Spleen (tissue), 11 donors: ENCODE data around the gene RNPS1. TPM values are rescaled to one million over a fixed set of nuclear protein-coding genes. Genes with fewer than 3 reads are reported as not detected.
A peak's percentile ranks its signal among the peaks of the same experiment; 100 is the strongest.

Experiments used
- DNase-seq: peaks from one replicate; pipeline ENCODE4 v3.0.0-alpha.2; 2020
- H3K27ac ChIP-seq, 8 donors: fragments of 200-600 bp; sonication (generic) in 7 of 8; 1 replicate in 4 of 8; 2 replicates in 4 of 8; pipeline versions ENCODE4 v1.5.0 to v1.8.0; 2016 to 2021; ENCODE audit warnings: inconsistent platforms in 4 of 8, mild to moderate bottlenecking in 4 of 8, moderate library complexity in 1 of 8
- H3K27me3 ChIP-seq, 7 donors: fragments of 200-600 bp; sonication (generic) in 6 of 7; replicated peaks in 1 of 7; 1 replicate in 4 of 7; 2 replicates in 3 of 7; pipeline versions ENCODE4 v1.5.0 to v1.8.0; 2016 to 2021; ENCODE audit warnings: inconsistent platforms in 3 of 7, mild to moderate bottlenecking in 1 of 7
- H3K36me3 ChIP-seq, 6 donors: fragments of 200-600 bp; sonication (generic) in 5 of 6; 1 replicate in 4 of 6; 2 replicates in 2 of 6; pipeline versions ENCODE4 v1.5.0 to v1.8.0; 2016 to 2021; ENCODE audit warnings: inconsistent platforms in 2 of 6
- H3K4me1 ChIP-seq, 6 donors: fragments of 200-600 bp; sonication (generic) in 5 of 6; 1 replicate in 3 of 6; 2 replicates in 3 of 6; pipeline versions ENCODE4 v1.5.0 to v1.8.0; 2016 to 2021; ENCODE audit warnings: inconsistent platforms in 3 of 6
- H3K4me3 ChIP-seq, 8 donors: fragments of 200-600 bp; sonication (generic) in 7 of 8; 1 replicate in 4 of 8; 2 replicates in 4 of 8; pipeline versions ENCODE4 v1.5.0 to v1.8.0; 2016 to 2021; ENCODE audit warnings: inconsistent platforms in 4 of 8, mild to moderate bottlenecking in 4 of 8, moderate library complexity in 2 of 8
- H3K9me3 ChIP-seq, 8 donors: fragments of 200-600 bp; sonication (generic) in 7 of 8; 1 replicate in 4 of 8; 2 replicates in 4 of 8; pipeline versions ENCODE4 v1.5.0 to v1.8.0; 2016 to 2021; ENCODE audit warnings: inconsistent platforms in 4 of 8
- CTCF ChIP-seq, 11 experiments: fragments of 200-600 bp in 7 of 11; fragments of 450-650 bp in 4 of 11; sonication (generic) in 4 of 11; IDR thresholded peaks in 8 of 11; conservative IDR thresholded peaks in 3 of 11; 1 replicate in 7 of 11; 2 replicates in 4 of 11; pipeline versions ENCODE4 v1.4.0 to v1.8.0; 2016 to 2021; ENCODE audit warnings: antibody characterized with exemption in 11 of 11, inconsistent platforms in 4 of 11, mild to moderate bottlenecking in 1 of 11
- POLR2A ChIP-seq, 3 donors: fragments of 450-650 bp; IDR thresholded peaks; one replicate each; pipeline ENCODE4 v1.5.1; 2017; ENCODE audit warnings: antibody characterized with exemption in 3 of 3, mild to moderate bottlenecking in 1 of 3
- POLR2AphosphoS5 ChIP-seq, 3 donors: sonication (generic); formaldehyde crosslinking; IDR thresholded peaks; one replicate each; pipeline ENCODE4 v1.5.1; 2017; ENCODE audit warnings: antibody characterized with exemption in 3 of 3
- WGBS, 5 donors: extraction: QIAGEN DNeasy Blood & Tissue Kit in 3 of 5; methylation state at CpG; one replicate each; pipeline versions ENCODE4 v1.1.5 to v1.1.7; 2013 to 2018; 5-methylcytosine and 5-hydroxymethylcytosine counted together
- intact Hi-C: fragments of 100-400 bp; cut with DNase I; formaldehyde crosslinking; loops from one replicate; pipeline ENCODE4 v1.15.0; 2023; ENCODE audit warnings: low total_unique reads
- polyA plus RNA-seq, 3 donors: library from polyadenylated mRNA; stranded (reverse); fragments of 200-250 nt; gene quantifications; one replicate each; pipeline ENCODE4 v1.2.1, GENCODE V29; 2013
- total RNA-seq, 7 donors: library from RNA; depleted of rRNA in 3 of 7; stranded (reverse); fragments of >200 nt in 3 of 7; fragmentation: NEBNext Ultra II Directional in 4 of 7; extraction: Animal tissue kit (Norgen Biotek cat#: 25700) in 4 of 7; gene quantifications; one replicate each; pipeline versions ENCODE4 v1.1.0 to v1.2.1, GENCODE V29; 2016 to 2021
- donor health status: healthy with polysubstance abuse.
- donor health status: DM: no; HTN: no; CAD: no; lungs with moderate emphysema.
- donor health status: DM: no; HTN: no; CAD: no.
- donor health status: Bipolar disorder and iron deficiency.
- donor health status: healthy.
- donor health status: DM: no; HTN: no; CAD: no.
- donor health status: DM: yes; HTN: yes; CAD: no.

The RNPS1 gene
- total and polyA plus RNA-seq, 10 donors, result 119 to 180 (median 130) TPM

GRCh38 chr16:2244926-2245795, 22.8 kb downstream of the RNPS1 start:
- H3K27me3 ChIP-seq, result no peaks in the 10 kb centered on the region
- no peak overlapping the region for H3K27ac ChIP-seq
- intact Hi-C loops, result no loop called here
- no peak overlapping the region for H3K4me3 ChIP-seq
- WGBS, 5 donors, result 93 to 96% (median 94%) methylated on average over 30 of the region's 30 CpGs
- H3K4me1 ChIP-seq, result peaks cover 2 to 29% (median 7%) of the 10 kb centered on the region in 6 donors
- TF ChIP-seq POLR2A (IDR thresholded peaks at IDR 0.05), result no peak
- TF ChIP-seq POLR2AphosphoS5 (IDR thresholded peaks at IDR 0.05), result no peak
- no peak for TF ChIP-seq CTCF (IDR thresholded peaks at IDR 0.05 in 8 of 11, conservative IDR thresholded peaks at IDR 0.05 in 3 of 11)
- no peaks in the 10 kb centered on the region for H3K9me3 ChIP-seq
- no peak for DNase-seq
- peaks cover 0 to 70% (median 46%) of the 10 kb centered on the region in 6 donors for H3K36me3 ChIP-seq

GRCh38 chr16:2244301-2244700, 23.6 kb downstream of the RNPS1 start:
- peaks cover 0 to 78% (median 46%) of the 10 kb centered on the region in 6 donors for H3K36me3 ChIP-seq
- no peak overlapping the region for H3K27ac ChIP-seq
- DNase-seq, result no peak
- TF ChIP-seq CTCF (IDR thresholded peaks at IDR 0.05 in 8 of 11, conservative IDR thresholded peaks at IDR 0.05 in 3 of 11) (no peak), POLR2A (IDR thresholded peaks at IDR 0.05) (no peak), POLR2AphosphoS5 (IDR thresholded peaks at IDR 0.05) (no peak)
- H3K4me1 ChIP-seq, result peaks cover 0 to 21% (median under 1%) of the 10 kb centered on the region in 6 donors
- intact Hi-C loops, result no loop called here
- no peaks in the 10 kb centered on the region for H3K9me3 ChIP-seq
- no peaks in the 10 kb centered on the region for H3K27me3 ChIP-seq
- no peak overlapping the region for H3K4me3 ChIP-seq
- 85 to 90% (median 88%) methylated on average over 9 to 17 of the region's 17 CpGs for WGBS, 5 donors

- H3K27ac ChIP-seq, result no peak overlapping the region
- H3K9me3 ChIP-seq, result no peaks in the 10 kb centered on the region
- peaks cover 0 to 17% (median 0%) of the 10 kb centered on the region in 6 donors for H3K4me1 ChIP-seq
- peaks cover 0 to 83% (median 46%) of the 10 kb centered on the region in 6 donors for H3K36me3 ChIP-seq
- TF ChIP-seq POLR2A (IDR thresholded peaks at IDR 0.05) (no peak), CTCF (IDR thresholded peaks at IDR 0.05 in 8 of 11, conservative IDR thresholded peaks at IDR 0.05 in 3 of 11) (no peak), POLR2AphosphoS5 (IDR thresholded peaks at IDR 0.05) (no peak)
- H3K4me3 ChIP-seq, result no peak overlapping the region
- intact Hi-C loops, result no loop called here
- H3K27me3 ChIP-seq, result no peaks in the 10 kb centered on the region
- 85 to 97% (median 93%) methylated on average over 10 to 11 of the region's 11 CpGs for WGBS, 5 donors
- no peak for DNase-seq
Measured at GRCh38 chr16:2243781-2244180, 24.1 kb downstream of the RNPS1 start.

GRCh38 chr16:2243031-2243528, 24.8 kb downstream of the RNPS1 start:
- WGBS, 5 donors, result 92 to 98% (median 96%) methylated on average over 5 to 19 of the region's 19 CpGs
- H3K9me3 ChIP-seq, result no peaks in the 10 kb centered on the region
- intact Hi-C loops, result no loop called here
- no peak for TF ChIP-seq POLR2A (IDR thresholded peaks at IDR 0.05)
- TF ChIP-seq CTCF (IDR thresholded peaks at IDR 0.05 in 8 of 11, conservative IDR thresholded peaks at IDR 0.05 in 3 of 11), result no peak
- TF ChIP-seq POLR2AphosphoS5 (IDR thresholded peaks at IDR 0.05), result peak in 1 of 3 donors; percentile 34
- H3K4me3 ChIP-seq, result no peak overlapping the region
- no peak overlapping the region for H3K27ac ChIP-seq
- H3K27me3 ChIP-seq, result peaks cover 0 to 3% (median 1%) of the 10 kb centered on the region in 7 donors
- peaks cover 0 to 86% (median 46%) of the 10 kb centered on the region in 6 donors for H3K36me3 ChIP-seq
- DNase-seq, result no peak
- peaks cover 0 to 16% (median under 1%) of the 10 kb centered on the region in 6 donors for H3K4me1 ChIP-seq
